Kidney (tissue), 14 donors: Measurements from ENCODE around the gene PPP1R26. TPM values are rescaled to one million over a fixed set of nuclear protein-coding genes. Genes with fewer than 3 reads are reported as not detected.

Experiments used
- DNase-seq, 5 donors: peaks; one replicate each; pipeline ENCODE4 v3.0.0-alpha.2; 2013 to 2020
- FAIRE-seq: peaks from 2 replicates; lab custom pipeline; 2012; peaks lifted over from hg19 to GRCh38; lab: Jason Lieb, UNC
- H3K27ac ChIP-seq, 2 donors: one replicate each; pipeline ENCODE4 v1.7.0; 2013; ENCODE audit warnings: low read depth in 2 of 2, low read length in 2 of 2, inconsistent platforms in 1 of 2
- H3K27me3 ChIP-seq: one replicate; pipeline ENCODE4 v1.7.1; 2013; ENCODE audit warnings: low read length, inconsistent platforms; ENCODE audit not compliant: control insufficient read depth, insufficient read depth
- H3K36me3 ChIP-seq, 3 donors: one replicate each; pipeline versions ENCODE4 v1.7.0 to v1.7.1; 2013; ENCODE audit warnings: low read length in 3 of 3, control low read depth in 1 of 3, inconsistent platforms in 1 of 3; ENCODE audit not compliant: insufficient read depth in 3 of 3, control insufficient read depth in 2 of 3
- H3K4me1 ChIP-seq, 3 donors: one replicate each; pipeline versions ENCODE4 v1.7.0 to v1.7.1; 2013; ENCODE audit warnings: low read length in 3 of 3, inconsistent platforms in 1 of 3, low read depth in 1 of 3; ENCODE audit not compliant: control insufficient read depth in 2 of 3, insufficient read depth in 2 of 3
- H3K4me3 ChIP-seq, 3 donors: one replicate each; pipeline versions ENCODE4 v1.7.0 to v1.8.1; 2013; ENCODE audit warnings: low read length in 3 of 3, control low read depth in 1 of 3, inconsistent platforms in 1 of 3
- H3K9ac ChIP-seq, 3 donors: one replicate each; pipeline versions ENCODE4 v1.7.0 to v1.7.1; 2013; ENCODE audit warnings: low read length in 3 of 3, control low read depth in 1 of 3, inconsistent platforms in 1 of 3
- H3K9me3 ChIP-seq, 3 donors: one replicate each; pipeline versions ENCODE4 v1.7.0 to v1.7.1; 2013; ENCODE audit warnings: low read length in 3 of 3, control low read depth in 1 of 3, inconsistent platforms in 1 of 3; ENCODE audit not compliant: control insufficient read depth in 2 of 3, insufficient read depth in 1 of 3
- intact Hi-C: fragments of 100-400 bp; cut with DNase I; formaldehyde crosslinking; loops from one replicate; pipeline ENCODE4 v1.11.1; 2022
- polyA plus RNA-seq: library from polyadenylated mRNA; stranded (reverse); fragments of 350-450 nt; fragmentation: Illumina TruSeq; extraction: RNeasy Lipid Tissue Mini Kit (QIAGEN cat#74804); gene quantifications from one replicate; pipeline ENCODE4 v1.2.3, GENCODE V29; 2014; ENCODE audit warnings: low read depth, low replicate concordance; ENCODE audit not compliant: insufficient read depth
- total RNA-seq: library from RNA; stranded (reverse); fragmentation: NEBNext Ultra II Directional; extraction: Animal tissue kit (Norgen Biotek cat#: 25700); gene quantifications from one replicate; pipeline ENCODE4 v1.2.1, GENCODE V29; 2021
- TF ChIP-seq, protein P1 (sequence below): IDR thresholded peaks from 3 replicates; pipeline ENCODE4 v1.5.1; 2012; ENCODE audit warnings: mild to moderate bottlenecking, moderate library complexity, borderline replicate concordance; ENCODE audit not compliant: insufficient read depth; ENCODE audit errors: extremely low read depth
- donor health status: control.
- donor health status: control.
- donor health status: control.
- donor health status: control.
- donor health status: control.
- donor health status: DM: yes; HTN: yes; CAD: no.
- donor health status: Normal renal cell carcinoma (clear cell type).

Gene PPP1R26
- total and polyA plus RNA-seq, 2 donors from 2014 or later: 10.2 to 22.0 TPM

DNA sequence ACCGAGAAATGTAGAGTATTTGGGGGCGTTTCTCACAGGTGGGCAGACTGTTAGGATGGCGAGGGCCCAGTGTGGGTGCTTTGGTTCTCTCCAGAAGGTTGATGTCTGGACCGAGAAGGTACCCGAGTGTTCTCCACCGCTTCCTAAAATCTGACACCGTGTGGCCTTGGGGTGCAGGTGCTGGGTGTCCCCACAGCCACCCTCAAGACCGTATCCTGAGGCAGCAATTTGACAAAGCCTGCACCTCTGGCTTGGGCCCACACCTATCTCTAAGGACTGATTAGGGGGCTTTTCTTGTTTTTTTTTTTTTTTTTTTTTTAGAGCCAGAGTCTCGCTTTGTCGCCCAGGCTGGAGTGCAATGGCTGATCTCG, 1.3 kb downstream of the PPP1R26 start:
- Histone ChIP-seq H3K9me3 (no peaks in the 10 kb centered on the region), H3K9ac (peak overlapping the region in 2 of 3 donors; percentile 6 to 51), H3K4me3 (peak overlapping the region; percentile 56 to 79 (median 71)), H3K27ac (peak overlapping the region; percentile 72 to 80), H3K36me3 (peaks cover 0 to 12% (median 3%) of the 10 kb centered on the region in 3 donors), H3K4me1 (peaks cover 0 to 13% (median 0%) of the 10 kb centered on the region in 3 donors), H3K27me3 (no peaks in the 10 kb centered on the region)
- intact Hi-C loops: no loop called here
- no peak for FAIRE-seq
- TF ChIP-seq, protein P1, sequence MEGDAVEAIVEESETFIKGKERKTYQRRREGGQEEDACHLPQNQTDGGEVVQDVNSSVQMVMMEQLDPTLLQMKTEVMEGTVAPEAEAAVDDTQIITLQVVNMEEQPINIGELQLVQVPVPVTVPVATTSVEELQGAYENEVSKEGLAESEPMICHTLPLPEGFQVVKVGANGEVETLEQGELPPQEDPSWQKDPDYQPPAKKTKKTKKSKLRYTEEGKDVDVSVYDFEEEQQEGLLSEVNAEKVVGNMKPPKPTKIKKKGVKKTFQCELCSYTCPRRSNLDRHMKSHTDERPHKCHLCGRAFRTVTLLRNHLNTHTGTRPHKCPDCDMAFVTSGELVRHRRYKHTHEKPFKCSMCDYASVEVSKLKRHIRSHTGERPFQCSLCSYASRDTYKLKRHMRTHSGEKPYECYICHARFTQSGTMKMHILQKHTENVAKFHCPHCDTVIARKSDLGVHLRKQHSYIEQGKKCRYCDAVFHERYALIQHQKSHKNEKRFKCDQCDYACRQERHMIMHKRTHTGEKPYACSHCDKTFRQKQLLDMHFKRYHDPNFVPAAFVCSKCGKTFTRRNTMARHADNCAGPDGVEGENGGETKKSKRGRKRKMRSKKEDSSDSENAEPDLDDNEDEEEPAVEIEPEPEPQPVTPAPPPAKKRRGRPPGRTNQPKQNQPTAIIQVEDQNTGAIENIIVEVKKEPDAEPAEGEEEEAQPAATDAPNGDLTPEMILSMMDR: no peak
- DNase-seq: no peak

DNA sequence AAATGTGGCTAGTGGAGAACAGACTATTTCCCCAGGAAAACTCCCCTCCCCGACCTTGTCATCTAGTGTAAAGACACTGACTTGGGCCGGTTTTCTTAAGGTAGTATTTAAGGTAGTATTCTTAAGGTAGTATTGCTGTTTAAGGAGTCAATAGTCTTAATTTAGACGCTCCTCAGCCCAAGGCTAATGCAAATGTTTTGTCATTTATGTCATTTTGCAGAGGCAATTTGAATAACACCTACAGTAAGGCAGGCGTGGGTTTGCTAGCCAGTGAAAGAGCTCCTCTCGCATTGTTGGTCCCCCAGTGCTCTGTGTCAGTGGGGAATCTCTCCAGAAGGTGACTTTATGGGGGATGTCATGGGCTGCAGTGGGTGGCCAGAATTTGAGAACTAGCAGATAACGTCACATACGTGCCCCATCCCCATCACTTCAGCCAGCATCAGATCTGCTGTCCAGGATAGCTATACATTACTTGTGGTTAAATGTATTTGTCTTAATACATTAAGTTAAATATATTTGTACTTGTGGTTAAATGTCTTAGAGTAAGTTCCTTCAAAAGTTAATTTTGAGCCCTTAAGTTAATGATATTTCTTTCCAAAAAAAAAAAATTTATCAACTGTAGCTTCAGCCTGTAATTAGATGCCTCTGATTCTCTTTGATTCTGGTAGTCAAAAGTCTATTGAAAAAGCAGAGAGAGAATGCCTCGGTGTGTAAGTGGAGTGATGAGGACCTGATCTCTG, 2.6 kb downstream of the PPP1R26 start:
- no peaks in the 10 kb centered on the region for H3K9me3 ChIP-seq
- TF ChIP-seq, protein P1: no peak
- no peaks in the 10 kb centered on the region for H3K27me3 ChIP-seq
- FAIRE-seq: no peak
- intact Hi-C loops: no loop called here
- H3K36me3 ChIP-seq: peaks cover 0 to 16% (median 3%) of the 10 kb centered on the region in 3 donors
- DNase-seq: no peak
- H3K4me1 ChIP-seq: peaks cover 0 to 13% (median 0%) of the 10 kb centered on the region in 3 donors
- no peak overlapping the region for H3K27ac ChIP-seq
- H3K4me3 ChIP-seq: no peak overlapping the region
- H3K9ac ChIP-seq: no peak overlapping the region

DNA sequence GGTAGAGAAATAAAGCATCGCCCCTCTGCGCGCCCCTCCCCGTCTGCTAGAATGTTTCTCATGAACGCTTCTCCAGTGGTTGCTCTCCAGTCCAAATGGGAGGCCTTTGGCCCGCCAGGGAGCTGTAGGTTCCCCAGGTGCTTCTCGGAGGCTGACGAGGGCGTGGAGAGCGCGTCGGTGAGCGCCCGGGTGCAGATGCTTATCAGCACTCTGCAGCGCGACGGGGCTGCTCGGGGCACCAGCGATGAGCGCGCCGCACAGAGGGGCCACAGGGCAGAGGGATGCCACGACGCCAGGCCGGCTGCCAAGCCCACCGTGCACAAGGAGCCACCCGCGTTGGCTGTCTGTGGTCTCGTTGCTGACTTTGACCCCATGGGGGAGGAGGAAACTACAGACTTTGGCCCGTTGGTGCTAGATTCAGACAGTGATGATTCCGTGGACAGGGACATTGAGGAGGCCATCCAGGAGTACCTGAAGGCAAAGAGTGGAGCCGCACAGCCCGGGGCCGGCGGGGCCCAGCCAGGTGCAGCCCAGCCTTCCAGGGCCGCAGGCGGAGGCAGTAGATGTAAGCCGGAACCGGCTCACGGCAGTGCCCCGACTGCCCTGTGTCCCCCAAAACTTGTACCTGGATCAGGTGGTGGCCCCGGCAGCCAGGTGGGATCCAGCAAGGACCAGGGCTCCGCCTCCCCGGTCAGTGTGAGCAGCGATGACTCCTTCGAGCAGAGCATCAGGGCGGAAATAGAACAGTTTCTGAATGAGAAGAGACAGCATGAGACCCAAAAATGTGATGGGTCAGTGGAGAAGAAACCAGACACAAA, 5.1 kb downstream of the PPP1R26 start:
- no peak overlapping the region for H3K4me3 ChIP-seq
- H3K36me3 ChIP-seq: peaks cover 0 to 16% (median 6%) of the 10 kb centered on the region in 3 donors
- H3K9ac ChIP-seq: no peak overlapping the region
- DNase-seq (peak in 1 of 5 donors; percentile 61), FAIRE-seq (no peak)
- peaks cover 0 to 17% (median 0%) of the 10 kb centered on the region in 3 donors for H3K4me1 ChIP-seq
- intact Hi-C loops: no loop called here
- H3K9me3 ChIP-seq: no peaks in the 10 kb centered on the region
- TF ChIP-seq, protein P1: no peak
- H3K27ac ChIP-seq: no peak overlapping the region
- no peaks in the 10 kb centered on the region for H3K27me3 ChIP-seq
